Measurements from ENCODE around the gene IQSEC1.

Gene IQSEC1

DNA sequence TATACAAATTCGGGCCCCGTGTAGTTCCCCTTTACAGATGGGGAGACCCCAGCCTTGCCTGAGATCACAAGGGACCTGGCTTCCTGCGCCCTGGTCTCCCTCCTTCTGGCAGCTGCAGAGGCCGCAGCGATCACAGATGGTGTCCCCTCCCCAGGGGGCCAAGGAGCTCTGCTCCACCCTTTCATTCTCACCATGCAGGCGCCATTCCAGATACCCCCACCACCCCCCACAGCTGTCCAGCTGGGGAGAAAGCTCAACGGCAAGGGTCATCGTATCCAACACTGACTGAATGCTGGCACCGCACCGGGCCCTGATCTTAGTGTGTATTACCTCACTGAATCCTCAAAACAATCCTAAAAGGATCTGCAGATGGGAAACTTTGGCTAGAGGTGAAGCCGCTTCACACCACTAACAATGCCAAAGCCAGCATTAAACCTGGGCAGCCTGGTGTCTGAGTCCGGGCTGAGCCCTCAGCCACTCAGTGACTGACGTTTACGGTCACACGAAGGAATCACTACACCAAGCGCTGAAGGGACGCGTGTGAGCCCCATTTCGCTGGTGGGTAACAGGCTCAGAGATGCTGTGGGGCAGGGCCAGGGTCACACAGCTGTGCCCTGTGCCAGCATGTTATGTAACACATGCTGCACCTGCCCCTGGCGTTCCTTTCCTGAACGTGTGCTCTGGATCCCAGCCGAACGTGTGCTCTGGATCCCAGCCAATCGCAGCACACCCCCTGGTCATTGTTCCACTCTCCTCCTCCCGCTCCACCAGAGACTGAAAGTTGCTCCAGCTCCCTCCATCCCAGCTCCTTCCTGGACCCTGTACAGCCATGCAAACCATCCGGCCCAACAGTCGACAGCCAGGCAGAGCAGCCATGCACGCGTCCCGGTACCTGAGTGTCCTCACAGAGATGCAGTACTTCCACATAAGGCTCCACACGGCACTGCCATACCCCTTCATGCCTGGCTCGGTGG lies 51.8 kb downstream of the IQSEC1 start:
- no peaks in the 10 kb centered on the region for H3K9me3 ChIP-seq (ENCODE audit: control insufficient read depth in 1 of 2, low read length in 2 of 2)

GRCh38 chr3:13020159-13020750 lies 53.0 kb downstream of the IQSEC1 start:
- no peaks in the 10 kb centered on the region for H3K36me3 ChIP-seq (ENCODE audit: control insufficient read depth in 1 of 2, insufficient read depth in 2 of 2, low read length in 2 of 2)
- H3K4me3 ChIP-seq (ENCODE audit: low read depth in 1 of 2, low read length in 2 of 2), result no peak overlapping the region
- H3K9ac ChIP-seq (ENCODE audit: low read depth in 1 of 2, low read length in 2 of 2), result no peak overlapping the region
- no peaks in the 10 kb centered on the region for H3K27me3 ChIP-seq (ENCODE audit: control insufficient read depth in 1 of 2, insufficient read depth in 2 of 2, low read length in 2 of 2)
- H3K9me3 ChIP-seq (ENCODE audit: control insufficient read depth in 1 of 2, low read length in 2 of 2), result no peaks in the 10 kb centered on the region
- no peak overlapping the region for H3K27ac ChIP-seq (ENCODE audit: low read depth, low read length)
- H3K4me1 ChIP-seq (ENCODE audit: control insufficient read depth in 1 of 2, insufficient read depth in 2 of 2, low read length in 2 of 2), result peaks cover 37 to 48% of the 10 kb centered on the region in 2 donors

More for the DNA sequence above, 51.8 kb downstream of the IQSEC1 start:
- Histone ChIP-seq H3K36me3 (ENCODE audit: control insufficient read depth in 1 of 2, insufficient read depth in 2 of 2, low read length in 2 of 2) (no peaks in the 10 kb centered on the region), H3K27ac (ENCODE audit: low read depth, low read length) (no peak overlapping the region), H3K4me1 (ENCODE audit: control insufficient read depth in 1 of 2, insufficient read depth in 2 of 2, low read length in 2 of 2) (peaks cover 27 to 38% of the 10 kb centered on the region in 2 donors), H3K27me3 (ENCODE audit: control insufficient read depth in 1 of 2, insufficient read depth in 2 of 2, low read length in 2 of 2) (no peaks in the 10 kb centered on the region), H3K4me3 (ENCODE audit: low read depth in 1 of 2, low read length in 2 of 2) (peak overlapping the region; percentile 41 to 55), H3K9ac (ENCODE audit: low read depth in 1 of 2, low read length in 2 of 2) (peak overlapping the region in 1 of 2 donors; percentile 38)

- Histone ChIP-seq H3K27ac (ENCODE audit: low read depth, low read length) (no peak overlapping the region), H3K9me3 (ENCODE audit: control insufficient read depth in 1 of 2, low read length in 2 of 2) (no peaks in the 10 kb centered on the region), H3K27me3 (ENCODE audit: control insufficient read depth in 1 of 2, insufficient read depth in 2 of 2, low read length in 2 of 2) (no peaks in the 10 kb centered on the region), H3K4me1 (ENCODE audit: control insufficient read depth in 1 of 2, insufficient read depth in 2 of 2, low read length in 2 of 2) (peaks cover 44 to 54% of the 10 kb centered on the region in 2 donors), H3K36me3 (ENCODE audit: control insufficient read depth in 1 of 2, insufficient read depth in 2 of 2, low read length in 2 of 2) (no peaks in the 10 kb centered on the region), H3K4me3 (ENCODE audit: low read depth in 1 of 2, low read length in 2 of 2) (peak overlapping the region; percentile 2 to 21), H3K9ac (ENCODE audit: low read depth in 1 of 2, low read length in 2 of 2) (no peak overlapping the region)
Measured at GRCh38 chr3:13019243-13020095, 53.8 kb downstream of the IQSEC1 start.

DNA sequence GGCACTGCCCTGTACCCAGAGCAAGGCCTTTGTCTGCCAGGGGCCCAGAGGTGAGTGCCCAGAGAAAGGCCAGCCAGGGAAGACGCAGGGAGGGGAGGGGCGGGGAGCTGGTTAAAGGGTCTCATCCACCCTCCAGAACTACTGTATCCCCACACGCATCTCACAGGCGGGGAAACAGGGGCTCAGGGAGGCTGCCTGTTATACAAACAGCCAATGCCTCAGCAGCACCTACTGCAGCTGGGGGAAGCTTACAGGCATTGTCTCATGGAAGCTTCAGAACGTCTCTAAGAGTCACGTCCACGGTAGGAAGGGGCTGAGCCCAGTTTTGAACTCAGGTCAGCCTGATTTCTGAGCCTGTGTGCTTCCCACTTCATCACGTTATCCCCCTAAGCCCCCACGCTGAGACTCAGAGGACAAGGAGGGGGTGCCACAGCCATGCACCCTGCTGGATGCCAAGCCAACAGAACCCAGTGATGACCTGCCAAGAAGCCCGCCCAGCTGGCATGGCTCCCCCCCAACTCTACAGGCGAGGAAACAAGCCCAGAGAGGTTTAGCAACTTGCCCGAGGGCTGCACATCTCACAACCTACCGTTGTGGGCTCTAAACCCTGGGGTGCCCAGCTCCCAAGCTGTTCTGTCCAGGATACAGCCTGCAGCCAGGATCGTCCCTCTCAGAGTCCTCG lies 54.5 kb downstream of the IQSEC1 start:
- H3K9me3 ChIP-seq (ENCODE audit: control insufficient read depth in 1 of 2, low read length in 2 of 2), result no peaks in the 10 kb centered on the region
- peaks cover 52 to 55% of the 10 kb centered on the region in 2 donors for H3K4me1 ChIP-seq (ENCODE audit: control insufficient read depth in 1 of 2, insufficient read depth in 2 of 2, low read length in 2 of 2)
- no peak overlapping the region for H3K9ac ChIP-seq (ENCODE audit: low read depth in 1 of 2, low read length in 2 of 2)
- H3K27me3 ChIP-seq (ENCODE audit: control insufficient read depth in 1 of 2, insufficient read depth in 2 of 2, low read length in 2 of 2), result no peaks in the 10 kb centered on the region
- no peaks in the 10 kb centered on the region for H3K36me3 ChIP-seq (ENCODE audit: control insufficient read depth in 1 of 2, insufficient read depth in 2 of 2, low read length in 2 of 2)
- no peak overlapping the region for H3K27ac ChIP-seq (ENCODE audit: low read depth, low read length)
- H3K4me3 ChIP-seq (ENCODE audit: low read depth in 1 of 2, low read length in 2 of 2), result peak overlapping the region; percentile 2 to 21

GRCh38 chr3:13018043-13018451 lies 55.2 kb downstream of the IQSEC1 start:
- H3K9ac ChIP-seq (ENCODE audit: low read depth in 1 of 2, low read length in 2 of 2), result no peak overlapping the region
- H3K9me3 ChIP-seq (ENCODE audit: control insufficient read depth in 1 of 2, low read length in 2 of 2), result no peaks in the 10 kb centered on the region
- no peaks in the 10 kb centered on the region for H3K27me3 ChIP-seq (ENCODE audit: control insufficient read depth in 1 of 2, insufficient read depth in 2 of 2, low read length in 2 of 2)
- no peaks in the 10 kb centered on the region for H3K36me3 ChIP-seq (ENCODE audit: control insufficient read depth in 1 of 2, insufficient read depth in 2 of 2, low read length in 2 of 2)
- no peak overlapping the region for H3K27ac ChIP-seq (ENCODE audit: low read depth, low read length)
- peaks cover 58 to 61% of the 10 kb centered on the region in 2 donors for H3K4me1 ChIP-seq (ENCODE audit: control insufficient read depth in 1 of 2, insufficient read depth in 2 of 2, low read length in 2 of 2)
- H3K4me3 ChIP-seq (ENCODE audit: low read depth in 1 of 2, low read length in 2 of 2), result no peak overlapping the region

- Histone ChIP-seq H3K4me1 (ENCODE audit: control insufficient read depth in 1 of 2, insufficient read depth in 2 of 2, low read length in 2 of 2) (peaks cover 58 to 64% of the 10 kb centered on the region in 2 donors), H3K9ac (ENCODE audit: low read depth in 1 of 2, low read length in 2 of 2) (no peak overlapping the region), H3K27ac (ENCODE audit: low read depth, low read length) (no peak overlapping the region), H3K4me3 (ENCODE audit: low read depth in 1 of 2, low read length in 2 of 2) (no peak overlapping the region), H3K36me3 (ENCODE audit: control insufficient read depth in 1 of 2, insufficient read depth in 2 of 2, low read length in 2 of 2) (no peaks in the 10 kb centered on the region), H3K27me3 (ENCODE audit: control insufficient read depth in 1 of 2, insufficient read depth in 2 of 2, low read length in 2 of 2) (no peaks in the 10 kb centered on the region), H3K9me3 (ENCODE audit: control insufficient read depth in 1 of 2, low read length in 2 of 2) (no peaks in the 10 kb centered on the region)
Measured at GRCh38 chr3:13017361-13018042, 55.7 kb downstream of the IQSEC1 start.

- no peaks in the 10 kb centered on the region for H3K27me3 ChIP-seq (ENCODE audit: control insufficient read depth in 1 of 2, insufficient read depth in 2 of 2, low read length in 2 of 2)
- peak overlapping the region; percentile 34 to 65 for H3K9ac ChIP-seq (ENCODE audit: low read depth in 1 of 2, low read length in 2 of 2)
- H3K9me3 ChIP-seq (ENCODE audit: control insufficient read depth in 1 of 2, low read length in 2 of 2), result no peaks in the 10 kb centered on the region
- peaks cover 59 to 66% of the 10 kb centered on the region in 2 donors for H3K4me1 ChIP-seq (ENCODE audit: control insufficient read depth in 1 of 2, insufficient read depth in 2 of 2, low read length in 2 of 2)
- peak overlapping the region; percentile 89 for H3K27ac ChIP-seq (ENCODE audit: low read depth, low read length)
- no peaks in the 10 kb centered on the region for H3K36me3 ChIP-seq (ENCODE audit: control insufficient read depth in 1 of 2, insufficient read depth in 2 of 2, low read length in 2 of 2)
- H3K4me3 ChIP-seq (ENCODE audit: low read depth in 1 of 2, low read length in 2 of 2), result peak overlapping the region in 1 of 2 donors; percentile 52
Measured at GRCh38 chr3:13016721-13017255, 56.4 kb downstream of the IQSEC1 start.

GRCh38 chr3:13016083-13016720 lies 57.0 kb downstream of the IQSEC1 start:
- H3K4me1 ChIP-seq (ENCODE audit: control insufficient read depth in 1 of 2, insufficient read depth in 2 of 2, low read length in 2 of 2), result peaks cover 58 to 65% of the 10 kb centered on the region in 2 donors
- H3K27ac ChIP-seq (ENCODE audit: low read depth, low read length), result peak overlapping the region; percentile 89
- no peaks in the 10 kb centered on the region for H3K27me3 ChIP-seq (ENCODE audit: control insufficient read depth in 1 of 2, insufficient read depth in 2 of 2, low read length in 2 of 2)
- peak overlapping the region in 1 of 2 donors; percentile 52 for H3K4me3 ChIP-seq (ENCODE audit: low read depth in 1 of 2, low read length in 2 of 2)
- no peaks in the 10 kb centered on the region for H3K36me3 ChIP-seq (ENCODE audit: control insufficient read depth in 1 of 2, insufficient read depth in 2 of 2, low read length in 2 of 2)
- H3K9ac ChIP-seq (ENCODE audit: low read depth in 1 of 2, low read length in 2 of 2), result peak overlapping the region; percentile 34 to 65
- no peaks in the 10 kb centered on the region for H3K9me3 ChIP-seq (ENCODE audit: control insufficient read depth in 1 of 2, low read length in 2 of 2)
